Measurements from ENCODE around the gene TRIM63.
"Not testable (repeated sequence)": the region's sequence is repeated elsewhere in the genome, so short reads cannot be mapped to it uniquely, and the experiment has no call there.

The TRIM63 gene

GRCh38 chr1:26067432-26067911, at the start of gene TRIM63:
Gene TRIM63, minus strand, starts transcription at chr1:26067630. Its CDS starts 136 bp downstream, at chr1:26067494.
- DNase-seq: no peak

- DNase-seq: no peak
These were observed 46.9 kb upstream of the TRIM63 start for GRCh38 chr1:26114165-26114927.

GRCh38 chr1:26112407-26112775, 45.0 kb upstream of the TRIM63 start:
- no peak for DNase-seq

- DNase-seq: peak; percentile 57 to 95 (median 88)
These were observed 44.3 kb upstream of the TRIM63 start, which contains the start of gene PDIK1L for GRCh38 chr1:26111530-26112406. Gene PDIK1L, plus strand, starts transcription at chr1:26111824. Its CDS starts 2,485 bp downstream, at chr1:26114309.

- peak in 49 of 51 donors; percentile 26 to 90 (median 72) for DNase-seq
These were observed 43.5 kb upstream of the TRIM63 start for GRCh38 chr1:26110731-26111529.

- no peak for DNase-seq
These were observed 42.1 kb upstream of the TRIM63 start for GRCh38 chr1:26109229-26110164.

- DNase-seq: not testable (repeated sequence)
These were observed 37.8 kb upstream of the TRIM63 start for GRCh38 chr1:26105226-26105548.

GRCh38 chr1:26102526-26102925, 35.1 kb upstream of the TRIM63 start:
- DNase-seq: no peak

- no peak for DNase-seq
These were observed 34.7 kb upstream of the TRIM63 start for GRCh38 chr1:26102119-26102518.

GRCh38 chr1:26100204-26100603, 32.8 kb upstream of the TRIM63 start:
- not testable (repeated sequence) for DNase-seq

- no peak for DNase-seq
These were observed 32.4 kb upstream of the TRIM63 start for GRCh38 chr1:26099780-26100179.

GRCh38 chr1:26098602-26099001, 31.2 kb upstream of the TRIM63 start:
- DNase-seq: no peak

GRCh38 chr1:26097696-26098095, 30.3 kb upstream of the TRIM63 start:
- no peak for DNase-seq

GRCh38 chr1:26096471-26096870, 29.0 kb upstream of the TRIM63 start:
- DNase-seq: peak in 12 of 51 donors; percentile 9 to 58 (median 30)

- DNase-seq: peak in 10 of 51 donors; percentile 1 to 18 (median 8)
These were observed 27.4 kb upstream of the TRIM63 start for GRCh38 chr1:26094677-26095383.

- DNase-seq: no peak
These were observed 26.7 kb upstream of the TRIM63 start for GRCh38 chr1:26094076-26094669.

- DNase-seq: not testable (repeated sequence)
These were observed 26.1 kb upstream of the TRIM63 start for GRCh38 chr1:26093569-26093968.

GRCh38 chr1:26092422-26092821, 25.0 kb upstream of the TRIM63 start:
- no peak for DNase-seq

GRCh38 chr1:26090893-26091292, 23.5 kb upstream of the TRIM63 start:
- no peak for DNase-seq

All from hypothalamus (tissue), 51 donors.